Measurements from ENCODE around the gene ZNF267. TPM values are rescaled to one million over a fixed set of nuclear protein-coding genes. Genes with fewer than 3 reads are reported as not detected.
A peak's percentile ranks its signal among the peaks of the same experiment; 100 is the strongest.

ZNF267 gene
- total RNA-seq, 1 donor from 2014 or later = 4.2 TPM

GRCh38 chr16:31868691-31869167, 4.9 kb upstream of the ZNF267 start:
- no peaks in the 10 kb centered on the region for H3K36me3 ChIP-seq (ENCODE audit: control insufficient read depth in 3 of 3, insufficient read depth in 3 of 3, low read length in 3 of 3)
- H3K27me3 ChIP-seq (ENCODE audit: control insufficient read depth in 3 of 3, insufficient read depth in 3 of 3, low read length in 3 of 3) = no peaks in the 10 kb centered on the region
- peak overlapping the region; percentile 12 for H3K27ac ChIP-seq (ENCODE audit: low read depth, low read length)

DNA sequence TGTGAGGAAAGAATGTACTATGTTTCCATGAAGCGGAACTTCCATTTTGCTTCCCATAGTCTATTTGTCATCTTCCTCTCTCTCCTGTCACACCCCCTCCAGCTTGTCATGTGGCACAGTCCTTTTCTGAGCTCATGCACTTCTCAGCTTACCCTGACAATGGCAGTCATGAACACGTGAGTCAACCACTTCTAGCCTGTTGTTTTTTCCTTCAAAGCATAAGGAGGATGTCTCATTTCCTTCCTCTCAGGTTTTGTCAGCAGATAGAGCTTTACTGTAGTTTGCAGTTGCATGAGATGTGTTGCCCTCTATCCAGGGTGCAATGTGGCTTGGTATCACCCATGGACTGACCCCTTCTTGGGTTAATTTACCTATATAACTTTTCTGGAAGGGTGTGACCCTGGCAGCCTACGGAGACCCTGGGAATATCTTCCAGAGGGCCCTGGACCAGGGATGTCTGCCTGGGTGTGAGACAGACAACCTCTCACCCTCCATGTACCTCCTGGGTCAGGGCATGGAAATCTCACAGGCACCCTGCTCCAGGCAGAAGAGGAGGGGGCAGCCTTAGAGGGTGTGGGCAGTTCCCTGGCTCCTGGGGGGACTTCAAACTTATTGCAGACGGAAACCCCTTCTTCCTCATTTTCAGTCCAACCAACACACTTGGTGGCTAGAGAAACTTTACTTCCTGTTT, 4.0 kb upstream of the ZNF267 start:
- Histone ChIP-seq H3K4me1 (ENCODE audit: control insufficient read depth in 3 of 3, insufficient read depth in 3 of 3, low read length in 3 of 3) (peaks cover 9 to 18% (median 11%) of the 10 kb centered on the region in 3 donors), H3K4me3 (ENCODE audit: low read length in 3 of 3) (no peak overlapping the region), H3K27me3 (ENCODE audit: control insufficient read depth in 3 of 3, insufficient read depth in 3 of 3, low read length in 3 of 3) (no peaks in the 10 kb centered on the region), H3K9ac (ENCODE audit: low read depth in 1 of 3, low read length in 3 of 3) (peak overlapping the region in 2 of 3 donors; percentile 20 to 45), H3K27ac (ENCODE audit: low read depth, low read length) (peak overlapping the region; percentile 68), H3K9me3 (ENCODE audit: control insufficient read depth in 3 of 3, low read length in 3 of 3) (no peaks in the 10 kb centered on the region), H3K36me3 (ENCODE audit: control insufficient read depth in 3 of 3, insufficient read depth in 3 of 3, low read length in 3 of 3) (no peaks in the 10 kb centered on the region)

More at GRCh38 chr16:31868691-31869167, 4.9 kb upstream of the ZNF267 start:
- no peaks in the 10 kb centered on the region for H3K9me3 ChIP-seq (ENCODE audit: control insufficient read depth in 3 of 3, low read length in 3 of 3)
- H3K4me3 ChIP-seq (ENCODE audit: low read length in 3 of 3) = no peak overlapping the region
- peaks cover 6 to 10% (median 7%) of the 10 kb centered on the region in 3 donors for H3K4me1 ChIP-seq (ENCODE audit: control insufficient read depth in 3 of 3, insufficient read depth in 3 of 3, low read length in 3 of 3)
- H3K9ac ChIP-seq (ENCODE audit: low read depth in 1 of 3, low read length in 3 of 3) = no peak overlapping the region

- Histone ChIP-seq H3K9ac (ENCODE audit: low read depth in 1 of 3, low read length in 3 of 3) (no peak overlapping the region), H3K27me3 (ENCODE audit: control insufficient read depth in 3 of 3, insufficient read depth in 3 of 3, low read length in 3 of 3) (no peaks in the 10 kb centered on the region), H3K4me1 (ENCODE audit: control insufficient read depth in 3 of 3, insufficient read depth in 3 of 3, low read length in 3 of 3) (peaks cover 18 to 26% (median 20%) of the 10 kb centered on the region in 3 donors), H3K36me3 (ENCODE audit: control insufficient read depth in 3 of 3, insufficient read depth in 3 of 3, low read length in 3 of 3) (no peaks in the 10 kb centered on the region), H3K9me3 (ENCODE audit: control insufficient read depth in 3 of 3, low read length in 3 of 3) (no peaks in the 10 kb centered on the region), H3K4me3 (ENCODE audit: low read length in 3 of 3) (no peak overlapping the region), H3K27ac (ENCODE audit: low read depth, low read length) (no peak overlapping the region)
Observed at GRCh38 chr16:31870809-31871208, 2.8 kb upstream of the ZNF267 start.

DNA sequence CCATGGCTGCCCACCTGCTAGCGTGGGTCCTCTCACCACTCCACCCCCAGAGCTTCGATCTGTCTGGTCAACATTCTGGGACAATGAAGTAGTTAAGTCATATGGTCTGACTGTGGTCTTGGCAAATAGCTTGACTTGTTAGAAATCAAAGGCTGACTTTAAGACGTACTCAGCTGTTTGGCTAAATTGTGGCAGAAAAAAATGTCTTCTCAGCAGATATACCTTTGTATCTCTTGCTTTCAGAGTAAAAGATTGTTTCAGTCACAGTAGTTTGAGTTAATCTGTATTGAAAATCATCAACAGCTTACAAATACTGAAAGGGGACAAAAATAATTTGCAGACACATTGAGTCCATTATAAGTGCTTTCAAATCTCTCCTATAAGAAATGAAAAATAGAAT, 2.1 kb upstream of the ZNF267 start:
- Histone ChIP-seq H3K36me3 (ENCODE audit: control insufficient read depth in 3 of 3, insufficient read depth in 3 of 3, low read length in 3 of 3) (no peaks in the 10 kb centered on the region), H3K9me3 (ENCODE audit: control insufficient read depth in 3 of 3, low read length in 3 of 3) (no peaks in the 10 kb centered on the region), H3K27ac (ENCODE audit: low read depth, low read length) (no peak overlapping the region), H3K4me3 (ENCODE audit: low read length in 3 of 3) (no peak overlapping the region), H3K4me1 (ENCODE audit: control insufficient read depth in 3 of 3, insufficient read depth in 3 of 3, low read length in 3 of 3) (peaks cover 18 to 26% (median 20%) of the 10 kb centered on the region in 3 donors), H3K9ac (ENCODE audit: low read depth in 1 of 3, low read length in 3 of 3) (no peak overlapping the region), H3K27me3 (ENCODE audit: control insufficient read depth in 3 of 3, insufficient read depth in 3 of 3, low read length in 3 of 3) (no peaks in the 10 kb centered on the region)

- Histone ChIP-seq H3K9ac (ENCODE audit: low read depth in 1 of 3, low read length in 3 of 3) (no peak overlapping the region), H3K27me3 (ENCODE audit: control insufficient read depth in 3 of 3, insufficient read depth in 3 of 3, low read length in 3 of 3) (no peaks in the 10 kb centered on the region), H3K4me1 (ENCODE audit: control insufficient read depth in 3 of 3, insufficient read depth in 3 of 3, low read length in 3 of 3) (peaks cover 18 to 26% (median 20%) of the 10 kb centered on the region in 3 donors), H3K36me3 (ENCODE audit: control insufficient read depth in 3 of 3, insufficient read depth in 3 of 3, low read length in 3 of 3) (no peaks in the 10 kb centered on the region), H3K9me3 (ENCODE audit: control insufficient read depth in 3 of 3, low read length in 3 of 3) (no peaks in the 10 kb centered on the region), H3K4me3 (ENCODE audit: low read length in 3 of 3) (no peak overlapping the region), H3K27ac (ENCODE audit: low read depth, low read length) (no peak overlapping the region)
Observed at GRCh38 chr16:31872201-31872600, 1.4 kb upstream of the ZNF267 start.

DNA sequence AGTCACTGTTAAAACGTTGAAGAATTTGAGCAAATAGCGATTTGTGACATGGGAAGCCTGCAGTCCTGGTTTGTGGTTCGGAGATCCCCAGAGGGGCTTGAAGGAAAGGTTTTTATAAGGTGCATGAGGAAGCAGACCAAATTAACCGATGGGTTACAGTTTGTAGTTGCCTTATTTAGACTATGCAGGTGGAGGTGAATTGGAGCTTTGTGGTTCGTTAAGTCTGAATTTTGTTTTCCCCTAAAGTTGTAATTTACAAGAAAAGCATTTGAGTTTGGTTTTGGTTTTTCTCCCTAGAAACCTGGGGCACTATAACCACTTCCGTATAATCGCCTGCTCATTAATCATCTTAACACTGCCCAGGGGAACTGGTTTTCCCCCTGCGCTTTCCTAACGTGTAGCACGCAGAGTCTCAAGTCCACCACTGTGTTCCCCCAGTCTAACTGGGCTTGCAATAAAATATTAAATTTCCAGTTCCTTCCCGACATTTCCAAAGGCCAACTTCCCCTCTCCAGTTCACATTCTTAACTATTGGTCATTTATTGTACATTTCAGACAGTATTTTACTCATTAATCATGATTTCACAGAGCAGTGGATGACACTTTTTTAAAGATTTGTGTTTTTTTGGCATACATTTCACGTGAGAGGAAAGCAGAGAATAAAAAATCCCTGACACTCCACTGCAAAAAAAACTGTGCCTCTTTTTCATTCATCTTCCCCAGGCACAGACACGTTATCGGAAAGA, 932 bp downstream of the ZNF267 start:
- Histone ChIP-seq H3K4me1 (ENCODE audit: control insufficient read depth in 3 of 3, insufficient read depth in 3 of 3, low read length in 3 of 3) (peaks cover 15 to 27% (median 17%) of the 10 kb centered on the region in 3 donors), H3K27ac (ENCODE audit: low read depth, low read length) (peak overlapping the region; percentile 86), H3K27me3 (ENCODE audit: control insufficient read depth in 3 of 3, insufficient read depth in 3 of 3, low read length in 3 of 3) (no peaks in the 10 kb centered on the region), H3K36me3 (ENCODE audit: control insufficient read depth in 3 of 3, insufficient read depth in 3 of 3, low read length in 3 of 3) (peaks cover 0 to 3% (median 0%) of the 10 kb centered on the region in 3 donors), H3K4me3 (ENCODE audit: low read length in 3 of 3) (peak overlapping the region; percentile 89 to 96 (median 95)), H3K9ac (ENCODE audit: low read depth in 1 of 3, low read length in 3 of 3) (peak overlapping the region; percentile 94 to 95 (median 95)), H3K9me3 (ENCODE audit: control insufficient read depth in 3 of 3, low read length in 3 of 3) (no peaks in the 10 kb centered on the region)

GRCh38 chr16:31875112-31875803, 1.7 kb downstream of the ZNF267 start:
- H3K9ac ChIP-seq (ENCODE audit: low read depth in 1 of 3, low read length in 3 of 3) = peak overlapping the region; percentile 94 to 95 (median 95)
- peak overlapping the region; percentile 86 for H3K27ac ChIP-seq (ENCODE audit: low read depth, low read length)
- peak overlapping the region in 2 of 3 donors; percentile 89 to 96 for H3K4me3 ChIP-seq (ENCODE audit: low read length in 3 of 3)

GRCh38 chr16:31875928-31876547, 2.4 kb downstream of the ZNF267 start:
- Histone ChIP-seq H3K9ac (ENCODE audit: low read depth in 1 of 3, low read length in 3 of 3) (no peak overlapping the region), H3K9me3 (ENCODE audit: control insufficient read depth in 3 of 3, low read length in 3 of 3) (no peaks in the 10 kb centered on the region), H3K4me1 (ENCODE audit: control insufficient read depth in 3 of 3, insufficient read depth in 3 of 3, low read length in 3 of 3) (peaks cover 17 to 36% (median 23%) of the 10 kb centered on the region in 3 donors), H3K27me3 (ENCODE audit: control insufficient read depth in 3 of 3, insufficient read depth in 3 of 3, low read length in 3 of 3) (no peaks in the 10 kb centered on the region), H3K4me3 (ENCODE audit: low read length in 3 of 3) (no peak overlapping the region), H3K27ac (ENCODE audit: low read depth, low read length) (peak overlapping the region; percentile 37), H3K36me3 (ENCODE audit: control insufficient read depth in 3 of 3, insufficient read depth in 3 of 3, low read length in 3 of 3) (peaks cover 0 to 3% (median 0%) of the 10 kb centered on the region in 3 donors)

More at GRCh38 chr16:31875112-31875803, 1.7 kb downstream of the ZNF267 start:
- peaks cover 0 to 3% (median 0%) of the 10 kb centered on the region in 3 donors for H3K36me3 ChIP-seq (ENCODE audit: control insufficient read depth in 3 of 3, insufficient read depth in 3 of 3, low read length in 3 of 3)
- peaks cover 17 to 31% (median 19%) of the 10 kb centered on the region in 3 donors for H3K4me1 ChIP-seq (ENCODE audit: control insufficient read depth in 3 of 3, insufficient read depth in 3 of 3, low read length in 3 of 3)
- H3K9me3 ChIP-seq (ENCODE audit: control insufficient read depth in 3 of 3, low read length in 3 of 3) = no peaks in the 10 kb centered on the region
- H3K27me3 ChIP-seq (ENCODE audit: control insufficient read depth in 3 of 3, insufficient read depth in 3 of 3, low read length in 3 of 3) = no peaks in the 10 kb centered on the region

GRCh38 chr16:31876951-31877828, 3.6 kb downstream of the ZNF267 start:
- Histone ChIP-seq H3K4me1 (ENCODE audit: control insufficient read depth in 3 of 3, insufficient read depth in 3 of 3, low read length in 3 of 3) (peaks cover 17 to 36% (median 23%) of the 10 kb centered on the region in 3 donors), H3K36me3 (ENCODE audit: control insufficient read depth in 3 of 3, insufficient read depth in 3 of 3, low read length in 3 of 3) (peaks cover 0 to 3% (median 0%) of the 10 kb centered on the region in 3 donors), H3K9me3 (ENCODE audit: control insufficient read depth in 3 of 3, low read length in 3 of 3) (no peaks in the 10 kb centered on the region), H3K27ac (ENCODE audit: low read depth, low read length) (peak overlapping the region; percentile 37), H3K4me3 (ENCODE audit: low read length in 3 of 3) (no peak overlapping the region), H3K9ac (ENCODE audit: low read depth in 1 of 3, low read length in 3 of 3) (no peak overlapping the region), H3K27me3 (ENCODE audit: control insufficient read depth in 3 of 3, insufficient read depth in 3 of 3, low read length in 3 of 3) (no peaks in the 10 kb centered on the region)

Data from skeletal muscle tissue (tissue), 4 donors.